H9 (cell line): ENCODE data around the gene ARHGAP15. TPM values are rescaled to one million over a fixed set of nuclear protein-coding genes. Genes with fewer than 3 reads are reported as not detected.

ENCODE experiments used
- DNase-seq: peaks from one replicate; pipeline ENCODE4 v3.0.0-alpha.2; 2017
- H2AFZ ChIP-seq: one replicate; pipeline ENCODE4 v1.6.1; 2013; ENCODE audit warnings: mild to moderate bottlenecking, low read length, control low read depth, moderate library complexity
- H2AK5ac ChIP-seq: 2 replicates; pipeline ENCODE4 v1.6.1; 2013; ENCODE audit warnings: low read length, control low read depth, mixed read lengths; ENCODE audit not compliant: insufficient read length
- H2BK120ac ChIP-seq: one replicate; pipeline ENCODE4 v1.6.1; 2013; ENCODE audit warnings: low read depth, mild to moderate bottlenecking, low read length, control low read depth, inconsistent platforms; ENCODE audit not compliant: poor library complexity, severe bottlenecking
- H2BK12ac ChIP-seq: 2 replicates; pipeline ENCODE4 v1.6.1; 2013; ENCODE audit warnings: low read length, control low read depth, mixed read lengths, low read depth; ENCODE audit not compliant: insufficient read length
- H2BK15ac ChIP-seq: 2 replicates; pipeline ENCODE4 v1.6.1; 2013; ENCODE audit warnings: low read depth, low read length, control low read depth
- H2BK20ac ChIP-seq: one replicate; pipeline ENCODE4 v1.6.1; 2013; ENCODE audit warnings: low read depth, mild to moderate bottlenecking, low read length, control low read depth, inconsistent platforms; ENCODE audit not compliant: poor library complexity, severe bottlenecking
- H2BK5ac ChIP-seq: 2 replicates; pipeline ENCODE4 v1.6.1; 2013; ENCODE audit warnings: low read length, control low read depth, mixed read lengths; ENCODE audit not compliant: insufficient read length
- H3K14ac ChIP-seq: 2 replicates; pipeline ENCODE4 v1.6.1; 2013; ENCODE audit warnings: low read length, control low read depth; ENCODE audit not compliant: insufficient read depth
- H3K18ac ChIP-seq: 2 replicates; pipeline ENCODE4 v1.6.1; 2013; ENCODE audit warnings: low read depth, mild to moderate bottlenecking, mixed read lengths, low read length, control low read depth; ENCODE audit not compliant: insufficient read length
- H3K23ac ChIP-seq: 2 replicates; pipeline ENCODE4 v1.6.1; 2013; ENCODE audit warnings: low read length, control low read depth, mixed read lengths, low read depth; ENCODE audit not compliant: insufficient read length
- H3K23me2 ChIP-seq: 2 replicates; pipeline ENCODE4 v1.6.1; 2013; ENCODE audit warnings: low read depth, mild to moderate bottlenecking, mixed read lengths, low read length, control low read depth; ENCODE audit not compliant: insufficient read length, poor library complexity, severe bottlenecking
- H3K27ac ChIP-seq: 2 replicates; pipeline ENCODE4 v1.5.1; 2013; ENCODE audit warnings: low read length, control low read depth, mixed read lengths, low read depth; ENCODE audit not compliant: insufficient read length
- H3K27me3 ChIP-seq: 2 replicates; pipeline ENCODE4 v1.6.1; 2013; ENCODE audit warnings: low read length, control low read depth, inconsistent platforms; ENCODE audit not compliant: insufficient read depth
- H3K4ac ChIP-seq: 2 replicates; pipeline ENCODE4 v1.6.1; 2013; ENCODE audit warnings: low read depth, mild to moderate bottlenecking, control low read depth, inconsistent platforms, low read length, moderate library complexity
- H3K4me1 ChIP-seq: 2 replicates; pipeline ENCODE4 v1.6.1; 2013; ENCODE audit warnings: low read length, control low read depth, inconsistent platforms; ENCODE audit not compliant: insufficient read depth
- H3K4me2 ChIP-seq: 2 replicates; pipeline ENCODE4 v1.6.1; 2013; ENCODE audit warnings: low read length, control low read depth, mixed read lengths; ENCODE audit not compliant: insufficient read length, insufficient read depth
- H3K56ac ChIP-seq: 2 replicates; pipeline ENCODE4 v1.6.1; 2013; ENCODE audit warnings: low read depth, mild to moderate bottlenecking, mixed read lengths, low read length, control low read depth; ENCODE audit not compliant: insufficient read length
- H3K79me1 ChIP-seq: 2 replicates; pipeline ENCODE4 v1.6.1; 2013; ENCODE audit warnings: low read depth, mild to moderate bottlenecking, moderate library complexity, low read length, control low read depth, inconsistent platforms; ENCODE audit not compliant: insufficient read depth, poor library complexity, severe bottlenecking
- H3K79me2 ChIP-seq: 2 replicates; pipeline ENCODE4 v1.6.1; 2013; ENCODE audit warnings: low read length, control low read depth, inconsistent platforms; ENCODE audit not compliant: insufficient read depth
- H3K9ac ChIP-seq: 2 replicates; pipeline ENCODE4 v1.6.1; 2013; ENCODE audit warnings: low read length, control low read depth, mixed read lengths; ENCODE audit not compliant: insufficient read length; ENCODE audit errors: extremely low read depth
- H3K9me3 ChIP-seq: one replicate; pipeline ENCODE4 v1.6.1; 2013; ENCODE audit warnings: low read depth, low read length, inconsistent platforms; ENCODE audit not compliant: control insufficient read depth
- H3T11ph ChIP-seq: one replicate; pipeline ENCODE4 v1.6.1; 2013; ENCODE audit warnings: mild to moderate bottlenecking, low read length, control low read depth, inconsistent platforms
- H4K20me1 ChIP-seq: one replicate; pipeline ENCODE4 v1.6.1; 2013; ENCODE audit not compliant: control insufficient read depth, insufficient read length, insufficient read depth
- H4K5ac ChIP-seq: 2 replicates; pipeline ENCODE4 v1.6.1; 2013; ENCODE audit warnings: low read depth, mild to moderate bottlenecking, mixed read lengths, low read length, control low read depth; ENCODE audit not compliant: insufficient read length
- H4K8ac ChIP-seq: replicated peaks from 2 replicates; pipeline ENCODE4 v1.6.1; 2013; ENCODE audit warnings: low read length, control low read depth, mixed read lengths, low read depth; ENCODE audit not compliant: insufficient read length
- H4K91ac ChIP-seq: 2 replicates; pipeline ENCODE4 v1.6.1; 2013; ENCODE audit warnings: low read depth, mild to moderate bottlenecking, moderate library complexity, mixed read lengths, low read length, control low read depth; ENCODE audit not compliant: insufficient read length
- H3K27ac Mint-ChIP-seq, 3 experiments: 2 replicates in 2 of 3; 3 replicates in 1 of 3; pipeline ENCODE4 v1.8.0; 2020 to 2021; ENCODE audit warnings: mixed read lengths in 3 of 3, mild to moderate bottlenecking in 1 of 3, moderate library complexity in 1 of 3
- H3K27me3 Mint-ChIP-seq: 2 replicates; pipeline ENCODE4 v1.8.0; 2021; ENCODE audit warnings: low read depth, mild to moderate bottlenecking, moderate library complexity, mixed read lengths
- H3K36me3 Mint-ChIP-seq, 3 experiments: 2 replicates in 2 of 3; 3 replicates in 1 of 3; pipeline ENCODE4 v1.8.0; 2020 to 2021; ENCODE audit warnings: low read depth in 3 of 3, mixed read lengths in 3 of 3; ENCODE audit not compliant: insufficient read depth in 1 of 3
- H3K4me1 Mint-ChIP-seq, 2 experiments: 2 replicates each; pipeline ENCODE4 v1.8.0; 2020; ENCODE audit warnings: mixed read lengths in 2 of 2
- H3K4me3 Mint-ChIP-seq, 2 experiments: 2 replicates in 1 of 2; 3 replicates in 1 of 2; pipeline ENCODE4 v1.8.0; 2020 to 2021; ENCODE audit warnings: mild to moderate bottlenecking in 2 of 2, mixed read lengths in 2 of 2, moderate library complexity in 1 of 2
- H3K9me3 Mint-ChIP-seq, 2 experiments: 2 replicates in 1 of 2; 3 replicates in 1 of 2; pipeline ENCODE4 v1.8.0; 2020; ENCODE audit warnings: mild to moderate bottlenecking in 2 of 2, mixed read lengths in 2 of 2, moderate library complexity in 1 of 2
- CTCF ChIP-seq: fragments of 200-600 bp; sonication (generic); conservative IDR thresholded peaks from 3 replicates; pipeline ENCODE4 v1.8.0; 2021; ENCODE audit warnings: antibody characterized with exemption, mild to moderate bottlenecking
- WGBS: extraction: QIAGEN DNeasy Blood & Tissue Kit; methylation state at CpG from one replicate; pipeline ENCODE4 v1.1.7; 2013; ENCODE audit warnings: missing lambda C conversion rate, low lambda C conversion rate, mixed read lengths; ENCODE audit not compliant: insufficient read length; ENCODE audit errors: extremely low coverage; 5-methylcytosine and 5-hydroxymethylcytosine counted together
- total RNA-seq: library from RNA; stranded (reverse); gene quantifications from 2 replicates; pipeline ENCODE4 v1.2.1, GENCODE V29; 2021

The ARHGAP15 gene
- total RNA-seq, 1 experiment from 2014 or later: not detected

DNA sequence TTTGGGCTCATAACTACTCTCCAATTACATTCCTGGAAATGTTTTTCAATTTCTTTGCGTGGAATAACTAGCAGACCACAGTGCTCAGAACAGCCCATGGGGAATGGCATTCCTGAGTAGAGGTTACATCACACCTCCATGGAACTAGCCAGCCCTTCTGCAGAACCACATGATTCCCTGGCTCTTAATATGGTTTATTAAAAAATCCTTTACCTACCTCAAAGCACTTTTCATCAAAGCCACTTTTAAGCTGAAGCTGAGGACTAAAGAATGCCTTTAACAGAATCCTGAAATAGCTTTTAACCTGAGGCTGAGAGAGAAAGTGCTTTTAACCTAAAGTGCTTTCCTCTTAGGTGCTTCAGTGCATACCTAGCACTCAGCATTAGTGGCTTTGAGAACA is 376.3 kb downstream of the ARHGAP15 start:
- Histone ChIP-seq H2AK5ac (no peak overlapping the region), H3K56ac (no peak overlapping the region), H4K8ac (no peak overlapping the region), H3K4ac (no peak overlapping the region), H3K27ac (no peak overlapping the region), H3K27me3 (no peaks in the 10 kb centered on the region), H3K9ac (no peak overlapping the region), H2AFZ (no peak overlapping the region), H4K91ac (no peak overlapping the region), H4K5ac (no peak overlapping the region), H2BK15ac (no peak overlapping the region), H2BK20ac (no peak overlapping the region), H3K9me3 (no peaks in the 10 kb centered on the region), H4K20me1 (no peaks in the 10 kb centered on the region), H2BK120ac (no peak overlapping the region), H2BK12ac (no peak overlapping the region), H3K14ac (no peak overlapping the region), H3K23me2 (no peaks in the 10 kb centered on the region), H3K4me1 (no peaks in the 10 kb centered on the region), H3K79me1 (no peaks in the 10 kb centered on the region), H3K79me2 (no peaks in the 10 kb centered on the region), H3T11ph (no peak overlapping the region), H3K4me2 (no peak overlapping the region), H3K18ac (no peak overlapping the region), H3K23ac (no peak overlapping the region), H2BK5ac (no peak overlapping the region)
- H3K36me3 Mint-ChIP-seq: no peaks in the 10 kb centered on the region
- DNase-seq: no peak
- no peaks in the 10 kb centered on the region; the same call in 1 of the 2 replicates for H3K27me3 Mint-ChIP-seq
- no peak for TF ChIP-seq CTCF
- no peaks in the 10 kb centered on the region for H3K4me1 Mint-ChIP-seq
- H3K9me3 Mint-ChIP-seq: no peaks in the 10 kb centered on the region
- H3K4me3 Mint-ChIP-seq: no peak overlapping the region
- no CpG with 5 or more reads among the region's 1 CpG for WGBS
- H3K27ac Mint-ChIP-seq: no peak overlapping the region
